Retinal pigment epithelial cell (primary cell): ENCODE results near the gene SOX1.

ENCODE experiments used
- DNase-seq: peaks from one replicate; pipeline ENCODE4 v3.0.0-alpha.2; 2010; ENCODE audit warnings: low read depth
- H3K4me3 ChIP-seq: 2 replicates; pipeline ENCODE4 v1.5.1; 2011; ENCODE audit warnings: mild to moderate bottlenecking, low read length, control low read depth, moderate library complexity
- TF ChIP-seq, protein P1 (sequence below): conservative IDR thresholded peaks from 2 replicates; pipeline ENCODE4 v1.5.1; 2011; ENCODE audit warnings: low read depth, low read length, control low read depth, inconsistent platforms

The SOX1 gene

GRCh38 chr13:112034846-112035245 is 32.1 kb upstream of the SOX1 start:
- H3K4me3 ChIP-seq, result no peak overlapping the region
- TF ChIP-seq, protein P1, sequence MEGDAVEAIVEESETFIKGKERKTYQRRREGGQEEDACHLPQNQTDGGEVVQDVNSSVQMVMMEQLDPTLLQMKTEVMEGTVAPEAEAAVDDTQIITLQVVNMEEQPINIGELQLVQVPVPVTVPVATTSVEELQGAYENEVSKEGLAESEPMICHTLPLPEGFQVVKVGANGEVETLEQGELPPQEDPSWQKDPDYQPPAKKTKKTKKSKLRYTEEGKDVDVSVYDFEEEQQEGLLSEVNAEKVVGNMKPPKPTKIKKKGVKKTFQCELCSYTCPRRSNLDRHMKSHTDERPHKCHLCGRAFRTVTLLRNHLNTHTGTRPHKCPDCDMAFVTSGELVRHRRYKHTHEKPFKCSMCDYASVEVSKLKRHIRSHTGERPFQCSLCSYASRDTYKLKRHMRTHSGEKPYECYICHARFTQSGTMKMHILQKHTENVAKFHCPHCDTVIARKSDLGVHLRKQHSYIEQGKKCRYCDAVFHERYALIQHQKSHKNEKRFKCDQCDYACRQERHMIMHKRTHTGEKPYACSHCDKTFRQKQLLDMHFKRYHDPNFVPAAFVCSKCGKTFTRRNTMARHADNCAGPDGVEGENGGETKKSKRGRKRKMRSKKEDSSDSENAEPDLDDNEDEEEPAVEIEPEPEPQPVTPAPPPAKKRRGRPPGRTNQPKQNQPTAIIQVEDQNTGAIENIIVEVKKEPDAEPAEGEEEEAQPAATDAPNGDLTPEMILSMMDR, result no peak
- no peak for DNase-seq

DNA sequence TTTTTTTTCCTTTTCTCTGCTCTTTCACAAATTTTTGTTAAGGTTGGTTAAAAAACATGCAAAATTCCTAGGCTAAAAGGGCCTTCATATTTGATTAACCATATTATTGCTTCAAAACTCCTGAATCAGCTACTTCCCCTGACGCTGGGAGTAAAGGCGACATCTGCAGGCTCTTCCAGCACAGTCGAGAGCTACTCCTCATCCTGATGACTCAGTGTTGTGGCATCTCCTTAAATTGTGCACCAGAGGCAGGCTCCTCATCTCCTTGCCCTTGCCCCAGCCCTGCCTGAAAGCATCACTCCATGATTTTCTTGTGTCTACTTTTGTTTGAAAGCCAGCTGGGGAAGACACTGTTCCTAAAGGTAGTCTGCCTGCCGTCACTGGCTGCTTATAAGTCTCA is 24.5 kb upstream of the SOX1 start:
- TF ChIP-seq, protein P1, result no peak
- DNase-seq, result no peak
- no peak overlapping the region for H3K4me3 ChIP-seq

DNA sequence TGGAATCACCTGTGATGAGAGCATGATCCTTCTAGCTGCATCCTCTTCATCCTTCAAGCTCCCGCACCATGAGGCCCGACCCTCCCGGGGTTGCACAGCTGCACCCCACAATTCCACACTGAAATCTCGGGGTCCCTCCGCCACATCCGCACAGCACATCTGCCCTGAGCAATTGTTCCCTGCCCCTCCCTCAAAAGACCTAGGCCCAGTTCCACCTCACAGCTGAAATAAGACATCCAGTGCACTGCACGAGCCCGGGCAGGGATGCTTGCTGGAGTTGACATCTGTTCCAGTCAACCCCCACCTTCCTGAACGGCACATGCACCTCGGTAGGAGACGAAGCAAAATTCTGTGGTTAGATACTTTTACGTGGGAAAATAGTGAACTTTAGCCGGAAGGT is 14.7 kb upstream of the SOX1 start:
- H3K4me3 ChIP-seq, result no peak overlapping the region
- TF ChIP-seq, protein P1, result no peak
- DNase-seq, result no peak

DNA sequence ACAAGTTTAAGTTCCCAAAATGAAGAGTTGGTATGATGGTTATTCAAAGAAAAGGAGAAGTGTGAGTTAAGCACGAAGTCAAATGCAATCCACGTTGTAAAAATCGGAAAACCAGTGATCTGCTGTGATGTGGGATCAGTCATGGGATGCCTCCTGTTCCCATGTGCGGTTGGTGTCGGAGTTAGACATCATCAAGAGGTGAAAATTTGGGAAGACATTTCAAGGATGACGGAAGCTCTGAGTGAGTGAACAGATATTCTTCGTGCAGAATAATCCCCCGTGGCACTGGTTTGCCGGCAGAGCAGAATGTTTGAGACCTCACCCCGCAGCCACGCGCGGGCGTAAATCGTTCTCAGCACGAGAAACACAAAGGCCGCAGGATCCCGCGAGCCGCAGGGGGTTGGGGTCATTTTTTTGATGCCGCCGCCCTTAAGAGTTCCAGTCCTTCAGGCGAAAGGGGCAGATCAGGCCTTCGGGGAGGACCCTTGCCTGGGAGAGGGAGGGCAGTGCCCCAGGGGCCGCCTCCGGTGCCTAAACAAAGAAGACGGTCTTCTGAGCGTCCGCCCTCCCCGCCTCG is 13.7 kb upstream of the SOX1 start:
- H3K4me3 ChIP-seq, result no peak overlapping the region
- TF ChIP-seq, protein P1, result no peak
- DNase-seq, result no peak

GRCh38 chr13:112053744-112054615 is 13.0 kb upstream of the SOX1 start:
- no peak overlapping the region for H3K4me3 ChIP-seq
- no peak for DNase-seq
- TF ChIP-seq, protein P1, result no peak

GRCh38 chr13:112054616-112055015 is 12.3 kb upstream of the SOX1 start:
- TF ChIP-seq, protein P1, result no peak
- no peak overlapping the region for H3K4me3 ChIP-seq
- no peak for DNase-seq
